ENCODE data around the gene WDR17. TPM values are rescaled to one million over a fixed set of nuclear protein-coding genes. Genes with fewer than 3 reads are reported as not detected.

The WDR17 gene
- total RNA-seq, 2 donors from 2014 or later = 3.5 to 7.3 TPM

DNA sequence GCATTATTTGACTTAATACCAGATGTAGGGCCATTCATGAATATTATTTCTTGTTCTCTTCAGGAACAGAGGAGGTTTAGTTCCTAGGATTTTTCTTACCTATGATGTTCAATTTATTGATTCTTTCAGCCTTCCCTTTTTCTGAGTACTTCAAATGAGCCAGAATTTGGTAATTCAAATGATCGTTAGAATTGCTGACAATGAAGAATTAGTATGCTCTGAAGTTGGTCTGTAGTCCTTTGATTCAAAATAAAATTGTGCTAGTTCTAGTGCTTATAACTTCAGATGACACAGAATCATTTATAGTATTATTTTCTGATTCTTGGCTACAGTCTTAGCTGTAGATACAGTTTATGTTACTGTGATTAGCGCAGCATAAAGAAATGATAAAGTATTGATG is 35.2 kb upstream of the WDR17 start:
- no peaks in the 10 kb centered on the region for H3K9me3 Mint-ChIP-seq
- H3K27ac ChIP-seq (ENCODE audit: low read depth, low read length) = no peak overlapping the region
- no peak overlapping the region for H3K9ac ChIP-seq (ENCODE audit: extremely low read depth, low read length, poor library complexity, severe bottlenecking)
- no peaks in the 10 kb centered on the region for H3K36me3 Mint-ChIP-seq (ENCODE audit: low read depth)
- no peak overlapping the region for H3K4me3 ChIP-seq (ENCODE audit: low read length)
- H3K4me1 ChIP-seq (ENCODE audit: control insufficient read depth, insufficient read depth, low read length) = no peaks in the 10 kb centered on the region
- H3K4me1 Mint-ChIP-seq = no peaks in the 10 kb centered on the region
- 80 to 96% methylated on average over 1 to 2 of the region's 2 CpGs for WGBS, 2 experiments (ENCODE audit: insufficient coverage in 1 of 2, insufficient read length in 1 of 2)
- no peaks in the 10 kb centered on the region for H3K9me3 ChIP-seq (ENCODE audit: control insufficient read depth, low read length)
- H3K36me3 ChIP-seq (ENCODE audit: control insufficient read depth, insufficient read depth, low read length) = no peaks in the 10 kb centered on the region
- TF ChIP-seq CTCF (conservative IDR thresholded peaks at IDR 0.05) = no peak
- no peak for DNase-seq
- H3K4me3 Mint-ChIP-seq = no peak overlapping the region
- no peak overlapping the region for H3K27ac Mint-ChIP-seq
- H3K27me3 ChIP-seq (ENCODE audit: control insufficient read depth, insufficient read depth, low read length, poor library complexity, severe bottlenecking) = no peaks in the 10 kb centered on the region
- H3K27me3 Mint-ChIP-seq (ENCODE audit: insufficient read depth) = peaks cover 3% of the 10 kb centered on the region

DNA sequence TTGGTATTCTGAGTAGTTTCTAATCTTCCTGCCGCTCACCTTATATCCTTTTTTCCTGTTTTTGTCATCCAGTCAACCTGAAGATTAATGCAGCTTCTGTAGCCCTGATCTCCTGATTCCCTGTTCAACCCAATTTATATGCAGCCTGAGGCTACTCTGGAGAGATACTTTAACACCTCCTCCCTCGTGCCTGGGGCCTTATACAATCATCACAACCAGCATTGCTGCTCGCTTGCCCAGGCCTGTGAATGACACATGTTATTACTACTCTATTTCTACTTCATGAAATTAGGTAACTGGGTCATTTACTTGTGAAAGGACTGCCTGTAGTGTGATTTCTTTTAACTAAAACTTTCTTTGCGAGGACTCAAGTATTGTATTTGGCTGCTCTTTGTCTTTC is 33.7 kb upstream of the WDR17 start:
- Mint-ChIP-seq H3K27me3 (ENCODE audit: insufficient read depth) (peaks cover 3% of the 10 kb centered on the region), H3K36me3 (ENCODE audit: low read depth) (no peaks in the 10 kb centered on the region), H3K27ac (no peak overlapping the region), H3K4me3 (no peak overlapping the region), H3K9me3 (no peaks in the 10 kb centered on the region), H3K4me1 (no peaks in the 10 kb centered on the region)
- no peak for DNase-seq
- TF ChIP-seq CTCF (conservative IDR thresholded peaks at IDR 0.05) = no peak
- Histone ChIP-seq H3K4me1 (ENCODE audit: control insufficient read depth, insufficient read depth, low read length) (no peaks in the 10 kb centered on the region), H3K36me3 (ENCODE audit: control insufficient read depth, insufficient read depth, low read length) (no peaks in the 10 kb centered on the region), H3K27me3 (ENCODE audit: control insufficient read depth, insufficient read depth, low read length, poor library complexity, severe bottlenecking) (no peaks in the 10 kb centered on the region), H3K9me3 (ENCODE audit: control insufficient read depth, low read length) (no peaks in the 10 kb centered on the region), H3K9ac (ENCODE audit: extremely low read depth, low read length, poor library complexity, severe bottlenecking) (no peak overlapping the region), H3K4me3 (ENCODE audit: low read length) (no peak overlapping the region), H3K27ac (ENCODE audit: low read depth, low read length) (no peak overlapping the region)
- 50 to 71% methylated on average over 1 to 4 of the region's 4 CpGs for WGBS, 2 experiments (ENCODE audit: insufficient coverage in 1 of 2, insufficient read length in 1 of 2)

DNA sequence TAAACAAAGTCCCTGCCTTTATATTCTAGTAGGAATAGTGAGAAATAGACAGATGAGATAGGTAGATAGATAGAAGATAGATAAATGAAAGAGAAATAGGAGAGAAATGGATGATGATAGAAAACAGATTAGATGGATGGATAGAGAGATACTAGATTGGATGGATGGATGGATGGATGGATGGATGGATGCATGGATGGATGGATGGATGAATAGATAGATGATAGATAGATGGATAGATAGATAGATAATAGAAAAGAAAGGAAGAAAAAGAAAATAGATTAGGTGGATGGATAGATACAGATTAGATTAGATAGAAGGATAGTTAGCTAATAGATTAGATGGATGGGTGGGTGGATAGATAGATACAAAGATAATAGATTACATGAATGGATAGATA is 33.2 kb upstream of the WDR17 start:
- TF ChIP-seq CTCF (conservative IDR thresholded peaks at IDR 0.05) = no peak
- H3K36me3 Mint-ChIP-seq (ENCODE audit: low read depth) = no peaks in the 10 kb centered on the region
- no peak for DNase-seq

More for the DNA sequence above, 33.2 kb upstream of the WDR17 start:
- no peak overlapping the region for H3K27ac Mint-ChIP-seq
- Histone ChIP-seq H3K4me3 (ENCODE audit: low read length) (no peak overlapping the region), H3K27me3 (ENCODE audit: control insufficient read depth, insufficient read depth, low read length, poor library complexity, severe bottlenecking) (no peaks in the 10 kb centered on the region), H3K9me3 (ENCODE audit: control insufficient read depth, low read length) (no peaks in the 10 kb centered on the region), H3K36me3 (ENCODE audit: control insufficient read depth, insufficient read depth, low read length) (no peaks in the 10 kb centered on the region), H3K27ac (ENCODE audit: low read depth, low read length) (no peak overlapping the region), H3K4me1 (ENCODE audit: control insufficient read depth, insufficient read depth, low read length) (no peaks in the 10 kb centered on the region), H3K9ac (ENCODE audit: extremely low read depth, low read length, poor library complexity, severe bottlenecking) (no peak overlapping the region)
- H3K27me3 Mint-ChIP-seq (ENCODE audit: insufficient read depth) = peaks cover 3% of the 10 kb centered on the region
- H3K4me1 Mint-ChIP-seq = no peaks in the 10 kb centered on the region
- H3K9me3 Mint-ChIP-seq = no peaks in the 10 kb centered on the region
- H3K4me3 Mint-ChIP-seq = no peak overlapping the region

All from endodermal cell (in vitro differentiated cells).